ENCODE data around the gene LUC7L3.

LUC7L3 gene

GRCh38 chr17:50728881-50729765 lies 9.7 kb downstream of the LUC7L3 start:
- Histone ChIP-seq H3K4me2 (ENCODE audit: low read depth, low read length, poor library complexity, severe bottlenecking) (no peak overlapping the region), H3K36me3 (ENCODE audit: low read length) (peaks cover 4% of the 10 kb centered on the region; the same call in 1 of the 2 replicates), H3F3A (ENCODE audit: insufficient read depth) (peaks cover 9% of the 10 kb centered on the region), H4K20me1 (ENCODE audit: low read depth, low read length) (peaks cover 29% of the 10 kb centered on the region), H3K79me2 (ENCODE audit: insufficient read depth, low read length) (peaks cover 100% of the 10 kb centered on the region), H3K4me3 (ENCODE audit: insufficient read depth, low read length, poor library complexity, severe bottlenecking) (no peak overlapping the region), H3K9me2 (replicated peaks; ENCODE audit: insufficient read depth, low read length) (no peaks in the 10 kb centered on the region), H3K9ac (ENCODE audit: low read length) (no peak overlapping the region), H3K27ac (ENCODE audit: low read depth, low read length) (no peak overlapping the region), H3K9me3 (ENCODE audit: insufficient read depth, low read length) (no peaks in the 10 kb centered on the region), H2AFZ (ENCODE audit: low read depth, low read length, severe bottlenecking) (no peak overlapping the region), H3K27me3 (ENCODE audit: low read length) (no peaks in the 10 kb centered on the region)
- TF ChIP-seq, protein P1, sequence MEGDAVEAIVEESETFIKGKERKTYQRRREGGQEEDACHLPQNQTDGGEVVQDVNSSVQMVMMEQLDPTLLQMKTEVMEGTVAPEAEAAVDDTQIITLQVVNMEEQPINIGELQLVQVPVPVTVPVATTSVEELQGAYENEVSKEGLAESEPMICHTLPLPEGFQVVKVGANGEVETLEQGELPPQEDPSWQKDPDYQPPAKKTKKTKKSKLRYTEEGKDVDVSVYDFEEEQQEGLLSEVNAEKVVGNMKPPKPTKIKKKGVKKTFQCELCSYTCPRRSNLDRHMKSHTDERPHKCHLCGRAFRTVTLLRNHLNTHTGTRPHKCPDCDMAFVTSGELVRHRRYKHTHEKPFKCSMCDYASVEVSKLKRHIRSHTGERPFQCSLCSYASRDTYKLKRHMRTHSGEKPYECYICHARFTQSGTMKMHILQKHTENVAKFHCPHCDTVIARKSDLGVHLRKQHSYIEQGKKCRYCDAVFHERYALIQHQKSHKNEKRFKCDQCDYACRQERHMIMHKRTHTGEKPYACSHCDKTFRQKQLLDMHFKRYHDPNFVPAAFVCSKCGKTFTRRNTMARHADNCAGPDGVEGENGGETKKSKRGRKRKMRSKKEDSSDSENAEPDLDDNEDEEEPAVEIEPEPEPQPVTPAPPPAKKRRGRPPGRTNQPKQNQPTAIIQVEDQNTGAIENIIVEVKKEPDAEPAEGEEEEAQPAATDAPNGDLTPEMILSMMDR (IDR thresholded peaks at IDR 0.05; ENCODE audit: insufficient read depth, low read length, poor library complexity, severe bottlenecking): no peak
- TF ChIP-seq EZH2phosphoT487 (conservative IDR thresholded peaks at IDR 0.05; ENCODE audit: low read length): no peak

DNA sequence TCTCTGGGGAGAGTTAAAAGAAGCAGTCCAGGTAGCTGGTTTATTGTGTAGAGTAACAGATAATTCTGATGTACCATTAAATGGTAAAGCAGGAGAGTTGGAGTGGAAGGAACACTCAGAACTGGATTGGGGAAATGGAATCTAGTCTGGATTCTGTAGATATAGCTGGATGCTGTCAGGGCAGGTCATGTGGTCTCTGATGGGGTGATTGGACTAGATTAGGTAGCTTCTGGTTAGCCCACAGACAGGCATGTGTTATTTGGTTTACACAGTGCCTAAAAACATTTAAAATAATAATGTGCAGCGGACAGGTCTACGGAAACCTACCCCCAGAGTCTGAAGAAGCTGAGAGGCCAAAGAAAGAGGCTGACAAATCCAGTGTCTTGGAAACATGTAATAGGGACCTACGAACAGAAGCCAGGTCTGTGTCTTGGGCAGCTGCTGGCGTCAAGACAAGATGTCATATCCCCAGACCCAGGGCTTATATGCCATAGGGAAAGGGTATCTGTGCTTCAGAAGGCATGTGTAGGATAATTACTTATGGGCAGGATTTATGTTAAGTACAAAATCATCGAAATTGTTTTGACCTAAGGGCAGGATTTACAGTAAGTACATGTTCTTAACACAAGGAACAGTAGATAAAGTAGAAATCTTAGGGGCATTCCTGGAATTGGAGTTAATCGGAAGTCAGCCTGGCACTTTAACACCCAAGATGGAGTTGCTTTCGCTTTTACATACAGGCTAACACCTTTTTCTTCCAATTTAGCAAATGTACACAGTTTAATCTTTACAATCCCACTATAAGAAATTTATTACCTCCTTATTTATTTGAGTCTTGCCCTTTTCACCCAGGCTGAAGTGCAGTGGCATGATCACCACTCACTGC lies 12.4 kb downstream of the LUC7L3 start:
- TF ChIP-seq EZH2phosphoT487 (conservative IDR thresholded peaks at IDR 0.05; ENCODE audit: low read length): no peak
- TF ChIP-seq, protein P1 (IDR thresholded peaks at IDR 0.05; ENCODE audit: insufficient read depth, low read length, poor library complexity, severe bottlenecking): no peak
- peaks cover 100% of the 10 kb centered on the region for H3K79me2 ChIP-seq (ENCODE audit: insufficient read depth, low read length)
- H3F3A ChIP-seq (ENCODE audit: insufficient read depth): peaks cover 9% of the 10 kb centered on the region
- H3K9ac ChIP-seq (ENCODE audit: low read length): no peak overlapping the region
- H3K9me3 ChIP-seq (ENCODE audit: insufficient read depth, low read length): no peaks in the 10 kb centered on the region
- H3K27me3 ChIP-seq (ENCODE audit: low read length): no peaks in the 10 kb centered on the region
- no peaks in the 10 kb centered on the region for H3K9me2 ChIP-seq (replicated peaks; ENCODE audit: insufficient read depth, low read length)
- no peak overlapping the region for H2AFZ ChIP-seq (ENCODE audit: low read depth, low read length, severe bottlenecking)
- H3K4me2 ChIP-seq (ENCODE audit: low read depth, low read length, poor library complexity, severe bottlenecking): no peak overlapping the region
- H4K20me1 ChIP-seq (ENCODE audit: low read depth, low read length): peaks cover 45% of the 10 kb centered on the region
- H3K27ac ChIP-seq (ENCODE audit: low read depth, low read length): no peak overlapping the region
- H3K36me3 ChIP-seq (ENCODE audit: low read length): peaks cover 11% of the 10 kb centered on the region; the same call in 1 of the 2 replicates
- H3K4me3 ChIP-seq (ENCODE audit: insufficient read depth, low read length, poor library complexity, severe bottlenecking): no peak overlapping the region

DNA sequence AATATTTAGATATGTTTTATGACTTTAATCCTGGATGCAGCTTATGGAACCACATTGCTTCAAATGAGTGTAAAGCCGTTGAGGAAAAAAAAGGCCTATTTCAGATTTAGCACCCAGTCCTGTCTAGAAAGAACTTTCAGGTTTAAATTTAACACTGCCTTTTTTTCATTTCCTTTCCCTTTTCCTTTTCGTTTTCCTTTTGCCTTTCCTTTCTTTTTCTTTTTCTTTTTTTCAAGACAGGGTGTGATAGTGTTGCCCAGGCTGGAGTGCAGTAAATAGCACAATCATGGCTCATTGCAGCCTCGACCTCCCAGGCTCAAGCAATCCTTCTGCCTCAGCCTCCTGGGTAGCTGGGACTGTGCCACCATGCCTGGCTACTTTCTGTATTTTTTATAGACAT lies 15.9 kb downstream of the LUC7L3 start:
- no peak overlapping the region for H3K27ac ChIP-seq (ENCODE audit: low read depth, low read length)
- no peaks in the 10 kb centered on the region for H3K9me3 ChIP-seq (ENCODE audit: insufficient read depth, low read length)
- no peaks in the 10 kb centered on the region for H3K9me2 ChIP-seq (replicated peaks; ENCODE audit: insufficient read depth, low read length)
- peaks cover 6% of the 10 kb centered on the region; the same call in 1 of the 2 replicates for H3F3A ChIP-seq (ENCODE audit: insufficient read depth)
- peaks cover 95% of the 10 kb centered on the region for H3K79me2 ChIP-seq (ENCODE audit: insufficient read depth, low read length)
- H3K27me3 ChIP-seq (ENCODE audit: low read length): no peaks in the 10 kb centered on the region
- peaks cover 39% of the 10 kb centered on the region for H3K36me3 ChIP-seq (ENCODE audit: low read length)
- H4K20me1 ChIP-seq (ENCODE audit: low read depth, low read length): peaks cover 58% of the 10 kb centered on the region
- TF ChIP-seq, protein P1 (IDR thresholded peaks at IDR 0.05; ENCODE audit: insufficient read depth, low read length, poor library complexity, severe bottlenecking): no peak
- no peak for TF ChIP-seq EZH2phosphoT487 (conservative IDR thresholded peaks at IDR 0.05; ENCODE audit: low read length)
- no peak overlapping the region for H2AFZ ChIP-seq (ENCODE audit: low read depth, low read length, severe bottlenecking)
- no peak overlapping the region for H3K9ac ChIP-seq (ENCODE audit: low read length)
- no peak overlapping the region for H3K4me3 ChIP-seq (ENCODE audit: insufficient read depth, low read length, poor library complexity, severe bottlenecking)
- H3K4me2 ChIP-seq (ENCODE audit: low read depth, low read length, poor library complexity, severe bottlenecking): no peak overlapping the region

Data from SU-DHL-6 (cell line).